Measurements from ENCODE around the gene PIK3C2B.

PIK3C2B gene

GRCh38 chr1:204461331-204462228 is 33.0 kb downstream of the PIK3C2B start:
- no peak for DNase-seq (ENCODE audit: low read depth)

- no peak for DNase-seq (ENCODE audit: low read depth)
These were observed 34.3 kb downstream of the PIK3C2B start for GRCh38 chr1:204460346-204460745.

GRCh38 chr1:204459706-204460105 is 34.9 kb downstream of the PIK3C2B start:
- DNase-seq (ENCODE audit: low read depth) = no peak

- no peak for DNase-seq (ENCODE audit: low read depth)
These were observed 36.9 kb downstream of the PIK3C2B start for GRCh38 chr1:204457666-204458065.

GRCh38 chr1:204456826-204457442 is 37.7 kb downstream of the PIK3C2B start:
- DNase-seq (ENCODE audit: low read depth) = no peak

DNA sequence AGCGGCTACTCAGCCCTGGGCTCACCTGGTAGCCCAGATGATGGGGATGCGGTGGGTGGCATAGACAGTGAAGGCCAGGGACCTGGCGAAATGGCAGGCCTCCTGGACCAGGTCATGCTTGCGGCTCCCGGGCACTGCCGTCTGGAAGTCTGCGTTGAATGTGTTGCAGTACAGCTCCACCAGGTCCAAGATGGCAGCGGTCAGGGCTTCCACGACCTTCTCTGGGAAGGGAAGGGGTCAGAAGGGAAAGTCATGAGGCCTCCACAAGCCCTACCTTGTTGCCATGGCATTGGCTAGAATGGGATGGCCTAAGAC is 38.8 kb downstream of the PIK3C2B start:
- no peak for DNase-seq (ENCODE audit: low read depth)

- no peak for DNase-seq (ENCODE audit: low read depth)
These were observed 39.4 kb downstream of the PIK3C2B start for GRCh38 chr1:204455063-204455830.

- DNase-seq (ENCODE audit: low read depth) = no peak
These were observed 40.1 kb downstream of the PIK3C2B start for GRCh38 chr1:204454476-204454875.

DNA sequence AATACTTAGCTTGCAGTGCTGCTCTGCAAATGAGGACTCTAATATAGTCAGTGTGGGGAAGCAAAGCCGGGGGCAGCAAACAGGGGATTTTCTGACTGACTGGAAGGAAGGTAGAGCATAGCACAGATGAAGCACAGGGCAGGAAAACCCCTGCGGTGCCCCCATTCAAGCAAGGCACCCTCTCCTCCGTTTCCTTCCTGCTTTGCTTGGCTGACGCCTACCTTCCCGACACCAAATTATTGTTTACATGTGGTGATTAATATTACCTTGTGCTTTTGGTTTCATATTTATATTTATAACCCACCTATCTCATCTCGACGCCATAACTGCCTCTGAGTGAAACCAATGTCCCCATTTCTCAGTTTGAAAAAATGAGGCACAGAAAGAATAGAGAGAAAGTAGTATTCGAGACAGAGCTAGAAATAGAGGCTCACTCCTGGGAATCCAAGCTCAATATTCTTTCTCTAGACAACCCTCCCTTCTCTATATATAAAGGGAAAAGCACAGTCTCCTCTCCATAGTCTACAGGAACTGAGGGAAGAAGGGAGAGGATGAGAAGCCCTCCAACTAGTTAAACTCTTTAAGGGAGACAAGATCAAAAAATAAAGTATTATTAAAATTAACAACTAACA is 41.3 kb downstream of the PIK3C2B start:
- no peak for DNase-seq (ENCODE audit: low read depth)

- no peak for DNase-seq (ENCODE audit: low read depth)
These were observed 43.1 kb downstream of the PIK3C2B start for GRCh38 chr1:204451352-204452124.

- DNase-seq (ENCODE audit: low read depth) = no peak
These were observed 43.9 kb downstream of the PIK3C2B start for GRCh38 chr1:204450461-204451257.

DNA sequence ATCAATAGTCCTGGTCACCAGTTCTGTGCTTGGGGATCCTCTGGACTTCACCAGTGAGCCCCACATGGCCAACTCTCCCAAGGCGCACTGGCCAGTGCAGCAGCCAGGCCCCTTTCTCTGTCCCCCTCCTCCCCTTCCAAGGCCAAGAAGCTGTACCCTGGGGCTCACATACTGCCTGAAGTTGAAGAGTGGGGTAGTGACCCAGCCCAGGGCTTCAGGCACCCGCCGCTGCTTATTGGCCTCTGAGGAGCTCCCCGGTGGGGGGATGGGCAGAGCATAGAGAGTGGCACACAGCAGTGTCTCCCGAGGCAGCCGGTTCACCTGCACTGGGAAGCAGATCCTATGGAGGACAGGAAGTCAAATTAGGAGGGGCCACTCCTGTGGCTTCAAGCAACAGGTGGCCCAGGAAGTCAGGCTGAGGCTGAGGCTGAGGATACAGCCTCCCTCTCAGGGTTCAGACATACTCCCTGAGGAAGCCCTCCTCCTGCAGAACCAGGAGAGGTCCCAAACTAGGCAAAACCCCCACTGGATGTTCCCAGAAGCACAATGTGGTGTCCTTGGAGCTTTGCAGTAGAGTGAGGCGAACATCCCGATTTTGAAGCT is 44.8 kb downstream of the PIK3C2B start:
- no peak for DNase-seq (ENCODE audit: low read depth)

DNA sequence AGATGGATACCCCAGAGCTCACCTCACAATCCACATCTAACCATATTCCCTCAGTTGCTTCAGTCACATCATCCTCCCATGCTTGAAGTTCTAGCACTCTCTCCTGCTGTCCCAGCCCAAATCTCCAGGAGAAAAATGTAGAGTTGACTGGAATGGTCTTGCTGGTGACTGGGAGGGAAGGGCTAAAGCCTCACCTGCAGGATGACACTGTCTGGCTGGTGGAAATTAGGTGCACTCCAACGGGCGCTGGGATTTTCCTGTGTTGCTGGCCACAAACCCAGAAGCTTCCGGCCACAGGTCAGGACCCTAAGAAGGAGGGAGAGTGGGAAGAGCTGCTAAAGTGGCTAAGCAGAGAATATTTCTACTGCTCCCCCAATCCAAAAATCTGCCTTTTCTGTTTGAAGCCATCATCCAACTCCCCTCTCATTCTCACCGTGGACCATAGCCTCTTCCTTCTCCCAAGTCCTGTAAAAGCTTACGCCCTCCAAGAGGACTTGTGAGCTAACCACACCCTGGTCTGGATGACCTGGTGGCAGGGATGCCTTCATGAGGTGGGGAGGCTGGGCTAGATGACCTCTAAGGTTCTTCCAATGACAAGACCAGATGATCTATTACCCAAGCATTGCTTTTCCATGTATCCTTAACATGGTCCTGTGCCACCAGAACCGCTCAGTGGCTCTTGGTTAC is 45.5 kb downstream of the PIK3C2B start:
- DNase-seq (ENCODE audit: low read depth) = no peak

DNA sequence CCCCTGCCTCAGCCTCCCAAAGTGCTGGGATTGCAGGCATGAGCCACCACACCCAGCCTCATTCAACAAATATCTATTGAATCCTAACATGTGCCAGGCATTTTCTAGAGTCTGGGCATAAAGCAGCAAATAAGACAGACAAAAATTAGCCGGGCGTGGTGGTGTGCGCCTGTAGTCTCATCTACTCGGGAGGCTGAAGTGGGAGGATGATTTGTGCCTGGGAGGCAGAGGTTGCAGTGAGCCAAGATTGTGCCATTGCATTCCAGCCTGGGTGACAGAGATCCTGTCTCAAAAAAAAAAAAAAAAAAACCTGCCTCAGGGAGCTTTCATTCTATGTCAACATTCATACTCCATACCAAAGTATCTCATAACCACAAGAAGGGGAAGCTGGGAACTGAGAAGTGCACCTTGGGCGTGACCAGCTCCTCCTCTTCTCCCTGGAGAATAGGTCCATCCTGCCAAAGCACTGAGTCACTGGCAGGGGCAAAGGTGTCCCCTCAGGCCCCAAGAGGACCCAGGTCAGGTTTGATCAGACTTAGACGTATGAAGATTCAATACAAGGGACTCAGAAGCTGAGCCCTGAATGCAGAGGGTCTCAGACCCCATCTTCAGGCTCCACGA is 46.2 kb downstream of the PIK3C2B start:
- no peak for DNase-seq (ENCODE audit: low read depth)

- DNase-seq (ENCODE audit: low read depth) = no peak
These were observed 46.9 kb downstream of the PIK3C2B start for GRCh38 chr1:204447736-204448135.

DNA sequence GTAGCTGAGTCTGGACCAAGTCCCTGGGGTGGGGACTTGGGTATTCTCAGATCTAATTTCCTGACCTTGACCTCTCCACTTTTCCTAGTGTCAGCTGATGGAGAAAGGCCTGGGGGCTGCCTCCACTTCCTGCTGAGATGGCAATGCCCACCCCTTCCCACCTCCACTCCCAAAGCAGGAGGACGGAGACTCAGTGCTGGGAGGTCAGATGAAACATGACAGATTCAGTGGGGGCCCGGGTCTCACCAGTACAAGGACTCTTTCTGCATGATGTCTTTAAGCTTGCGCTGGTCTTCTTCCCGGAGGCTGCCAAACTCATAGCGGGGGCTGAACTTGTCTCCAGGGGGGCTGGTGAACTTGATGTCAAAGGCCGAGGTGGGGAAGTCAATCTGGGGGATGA is 47.4 kb downstream of the PIK3C2B start:
- DNase-seq (ENCODE audit: low read depth) = no peak

DNA sequence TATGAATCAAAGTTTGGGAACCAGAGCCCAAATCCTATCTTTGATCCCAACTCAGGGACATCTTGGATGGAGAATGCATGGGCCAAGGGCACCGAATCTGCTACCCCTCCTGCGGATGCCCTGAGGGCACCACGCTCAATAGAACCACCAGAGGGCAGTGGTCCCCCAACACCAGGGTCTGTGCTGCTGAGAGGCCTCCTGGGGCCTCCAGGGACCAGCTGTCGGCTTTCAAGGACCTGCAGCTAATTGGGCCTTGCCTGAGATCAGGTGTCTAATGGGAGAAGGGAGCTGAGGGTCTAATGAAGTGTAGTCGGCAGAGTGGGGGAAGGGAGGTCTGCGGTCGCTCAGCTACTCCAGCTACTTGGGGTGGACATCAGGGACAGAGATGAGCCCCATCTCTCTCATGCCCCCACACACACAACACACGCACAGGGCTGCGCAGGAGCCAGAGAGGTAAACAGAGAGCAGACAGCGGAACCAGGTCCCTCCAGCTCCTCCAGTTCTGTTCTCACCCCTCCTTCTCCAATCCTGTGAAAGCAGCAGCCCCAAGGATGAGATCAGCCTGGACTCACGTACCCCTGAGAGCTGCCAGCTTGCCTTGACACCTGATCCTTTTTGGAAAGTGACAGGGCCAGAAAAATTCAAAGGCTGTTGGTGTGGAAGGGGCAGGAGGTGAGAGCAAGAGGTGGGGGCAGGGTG is 48.0 kb downstream of the PIK3C2B start:
- DNase-seq (ENCODE audit: low read depth) = no peak

GRCh38 chr1:204445860-204446412 is 48.7 kb downstream of the PIK3C2B start:
- DNase-seq (ENCODE audit: low read depth) = no peak

Measured in GM04504 (cell line).